GM21515 (cell line): ENCODE results near the gene RNF40.

Experiments
- ATAC-seq: cut with Tn5 transposase; IDR thresholded peaks from one replicate; pipeline ENCODE4 v1.9.1; 2021; ENCODE audit not compliant: unreplicated experiment

The RNF40 gene

DNA sequence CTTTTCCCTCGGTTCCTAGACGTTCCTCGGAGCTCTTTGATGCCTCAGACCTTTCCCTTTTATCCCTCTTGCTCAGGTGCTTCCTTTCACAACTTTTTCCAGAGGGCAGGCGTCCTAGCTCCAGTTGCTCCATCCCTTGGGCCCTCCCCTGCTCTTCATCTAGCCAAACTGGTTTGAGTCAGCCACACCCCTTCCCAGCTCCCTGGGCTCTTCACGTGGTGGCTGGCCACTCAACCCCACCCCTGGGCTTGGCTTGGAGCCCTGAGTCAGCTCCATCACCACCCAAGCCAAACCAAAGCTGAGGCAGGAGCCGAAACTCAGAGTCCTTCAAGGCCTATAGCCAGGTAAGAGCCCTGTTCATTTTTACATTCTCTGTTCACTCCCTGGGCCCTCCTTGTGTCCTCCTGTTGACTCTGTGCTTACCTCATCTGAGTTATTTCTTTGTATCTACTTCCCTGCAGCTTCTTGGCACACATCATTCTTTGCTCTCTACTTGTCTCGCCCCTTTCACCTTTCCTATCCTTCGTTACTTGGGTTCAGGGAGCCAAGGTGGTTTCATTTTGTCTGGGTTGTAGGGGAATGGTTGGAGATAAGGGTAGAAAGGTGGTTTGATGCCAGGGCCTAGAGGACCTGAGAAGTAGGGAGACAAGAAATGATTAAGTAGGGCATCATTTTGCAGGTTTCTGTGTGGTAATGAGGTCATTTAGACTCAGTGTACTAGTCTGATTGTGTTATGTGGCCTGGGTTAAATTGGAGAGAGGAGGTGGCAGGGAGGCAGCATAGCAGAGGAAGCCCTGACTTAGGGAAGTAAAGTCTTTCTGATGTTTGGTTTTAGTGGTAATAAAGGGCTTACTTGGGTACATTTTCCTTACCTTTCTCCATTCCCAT, 21.5 kb upstream of the RNF40 start:
- no peak for ATAC-seq

- ATAC-seq, result no peak
Observed at GRCh38 chr16:30741461-30741914, 20.6 kb upstream of the RNF40 start.

DNA sequence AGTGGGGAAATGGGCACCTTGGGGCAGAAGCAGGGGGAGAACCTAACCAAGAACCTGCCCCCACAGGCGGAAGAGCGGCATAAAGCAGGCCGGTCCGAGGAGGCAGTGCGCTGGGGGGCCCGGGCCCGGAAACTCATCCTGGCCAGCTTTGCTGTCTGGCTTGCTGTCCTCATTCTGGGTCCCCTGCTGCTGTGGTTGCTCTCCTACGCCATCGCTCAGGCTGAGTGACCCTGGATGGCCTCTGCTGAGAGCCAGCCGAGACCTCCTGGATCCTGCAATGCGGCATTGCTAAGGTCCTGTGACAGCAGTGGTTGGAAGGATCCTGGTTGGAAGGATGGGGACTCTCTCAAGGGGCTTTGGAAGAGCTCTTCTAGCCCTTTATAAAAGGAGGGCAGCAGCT, 18.4 kb upstream of the RNF40 start:
- ATAC-seq, result no peak

- no peak for ATAC-seq
Observed at GRCh38 chr16:30744183-30744582, 17.9 kb upstream of the RNF40 start.

DNA sequence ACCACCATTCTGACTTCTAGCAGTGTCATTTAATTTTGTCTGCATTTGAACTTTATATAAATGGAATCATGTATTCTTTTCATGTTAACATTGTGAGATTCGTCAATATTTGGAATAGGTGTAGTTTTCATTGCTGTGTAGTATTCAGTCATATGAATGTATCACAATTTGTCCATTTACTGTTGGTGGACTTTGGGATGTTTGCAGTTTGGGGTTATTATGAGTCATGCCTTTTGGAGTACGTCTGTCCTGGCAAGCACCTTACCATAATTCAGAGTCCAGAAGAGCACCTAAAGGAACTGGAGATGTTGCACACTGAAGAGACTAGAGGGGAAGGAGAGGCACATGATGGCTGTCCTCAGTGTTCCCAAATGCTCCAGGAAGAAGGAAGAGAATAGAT, 17.0 kb upstream of the RNF40 start:
- ATAC-seq, result no peak

DNA sequence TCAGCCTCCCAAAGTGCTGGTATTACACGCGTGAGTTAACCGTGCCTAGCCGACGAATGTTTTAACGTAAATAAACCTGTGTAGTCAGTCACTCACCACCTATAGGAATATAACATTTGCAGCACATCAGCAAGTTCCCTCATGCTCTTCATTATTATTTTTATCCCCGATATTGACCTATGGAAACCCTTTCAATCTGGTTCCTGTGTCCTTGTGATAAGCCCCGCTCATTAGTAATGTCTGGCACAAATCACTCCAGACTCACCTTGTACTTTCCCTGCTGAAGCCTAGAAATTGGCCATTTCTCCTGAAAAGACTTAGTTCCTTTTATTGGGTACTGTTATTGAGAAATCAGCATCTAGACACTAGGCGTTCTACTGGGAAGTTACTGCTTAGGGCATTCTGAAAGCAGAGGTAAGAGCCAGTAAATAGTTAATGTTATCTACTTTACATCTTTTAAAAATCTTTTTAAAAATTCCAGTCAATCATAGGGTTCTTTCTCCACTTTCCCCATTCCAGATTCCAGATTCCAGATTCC, 15.4 kb upstream of the RNF40 start:
- no peak for ATAC-seq

- no peak for ATAC-seq
Observed at GRCh38 chr16:30747331-30747730, 14.8 kb upstream of the RNF40 start.

DNA sequence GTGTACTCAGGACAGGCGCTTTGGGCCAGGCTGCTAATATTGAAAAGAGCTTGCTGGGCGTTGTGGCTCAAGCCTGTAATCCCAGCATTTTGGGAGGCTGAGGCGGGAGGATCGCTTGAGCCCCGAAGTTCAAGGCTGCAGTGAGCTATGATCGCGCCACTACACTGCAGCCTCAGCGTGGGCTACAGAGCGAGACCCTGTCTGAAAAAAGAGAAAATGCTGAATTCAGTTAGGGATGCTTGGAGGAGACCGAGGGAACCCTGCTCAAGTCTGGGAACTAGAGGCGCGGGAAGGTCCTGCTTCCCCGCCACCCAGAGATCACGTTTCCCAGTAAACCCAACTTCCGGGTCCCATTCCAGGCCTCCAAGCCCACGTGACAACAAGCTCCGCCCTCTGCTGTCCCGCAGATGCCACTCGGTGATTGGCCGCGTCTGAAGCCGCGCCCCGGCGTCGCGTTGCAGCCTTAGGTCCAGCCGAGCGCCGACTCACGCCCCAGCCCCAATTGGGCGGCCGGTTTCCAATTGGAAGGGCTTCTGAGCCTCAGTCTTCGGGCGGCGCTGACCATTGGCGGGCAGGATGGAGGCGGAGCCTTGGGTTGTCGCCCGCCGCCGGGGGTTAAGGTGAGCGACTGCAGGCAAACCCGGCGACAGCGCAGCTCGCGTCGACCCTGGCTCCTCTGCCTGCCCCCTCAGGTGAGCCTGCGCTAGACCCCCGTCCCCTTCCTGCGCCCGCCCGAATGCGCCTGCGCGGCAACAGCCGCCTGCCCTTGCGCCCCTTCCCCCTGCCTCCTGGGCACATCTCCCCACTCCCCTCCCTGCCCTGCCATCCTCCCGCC, 14.1 kb upstream of the RNF40 start, which contains the start of gene PHKG2:
Gene PHKG2, plus strand, starts transcription at position 627 of the 835 bp plus-strand sequence. CDS start 396 bp downstream, outside the sequence.
- peak; percentile 98 for ATAC-seq

GRCh38 chr16:30748634-30749445, 13.3 kb upstream of the RNF40 start:
- peak; percentile 5 for ATAC-seq

GRCh38 chr16:30750201-30750600, 11.9 kb upstream of the RNF40 start:
- no peak for ATAC-seq

DNA sequence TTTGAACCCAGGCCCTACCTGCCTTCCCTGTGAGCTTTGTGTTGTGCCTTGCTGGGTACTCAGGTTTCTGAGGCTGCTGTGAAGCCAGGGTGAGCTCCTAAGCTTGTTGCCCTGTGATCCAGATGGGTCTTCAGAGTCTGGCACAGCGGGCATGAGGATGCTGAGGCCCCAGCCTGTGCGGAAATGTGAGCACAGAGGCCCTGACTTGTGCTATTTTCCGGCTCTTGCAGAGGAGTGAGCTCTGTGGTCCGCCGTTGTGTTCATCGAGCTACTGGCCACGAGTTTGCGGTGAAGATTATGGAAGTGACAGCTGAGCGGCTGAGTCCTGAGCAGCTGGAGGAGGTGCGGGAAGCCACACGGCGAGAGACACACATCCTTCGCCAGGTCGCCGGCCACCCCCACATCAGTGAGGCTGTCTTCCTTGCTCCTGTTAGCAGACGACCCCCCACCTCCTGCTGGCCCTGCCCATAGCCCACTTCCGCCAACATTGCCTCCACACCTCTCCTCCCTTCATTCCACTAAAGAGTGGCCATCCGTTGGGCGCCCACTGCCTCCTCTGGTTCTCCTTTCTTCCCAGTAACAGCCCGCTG, 11.2 kb upstream of the RNF40 start:
- ATAC-seq, result no peak

DNA sequence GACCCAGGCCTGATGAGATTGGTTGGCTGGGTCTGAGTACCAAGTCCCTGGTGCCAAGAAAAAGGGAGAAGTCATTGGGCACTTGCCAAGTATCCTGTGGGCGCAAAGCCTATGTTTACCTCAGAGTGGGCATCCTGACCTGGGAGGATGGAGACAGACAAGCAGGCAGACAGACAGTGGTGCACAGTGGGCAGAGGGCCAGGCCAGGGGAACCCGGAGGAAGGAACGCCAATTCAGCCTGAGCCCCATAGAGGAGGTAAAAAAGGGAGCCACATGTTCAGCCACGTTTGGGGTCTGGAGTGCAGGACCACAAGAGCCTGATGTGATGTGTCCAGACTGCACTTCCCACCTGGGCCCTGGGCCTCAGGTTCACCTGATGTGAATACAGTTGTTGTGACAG, 8.5 kb upstream of the RNF40 start:
- ATAC-seq, result no peak

- no peak for ATAC-seq
Observed at GRCh38 chr16:30755955-30756780, 6.0 kb upstream of the RNF40 start.

GRCh38 chr16:30756781-30757100, 5.4 kb upstream of the RNF40 start:
- no peak for ATAC-seq

- no peak for ATAC-seq
Observed at GRCh38 chr16:30757316-30757715, 4.8 kb upstream of the RNF40 start.

GRCh38 chr16:30758988-30759491, 3.1 kb upstream of the RNF40 start:
- no peak for ATAC-seq

- no peak for ATAC-seq
Observed at GRCh38 chr16:30760001-30760559, 2.0 kb upstream of the RNF40 start.

DNA sequence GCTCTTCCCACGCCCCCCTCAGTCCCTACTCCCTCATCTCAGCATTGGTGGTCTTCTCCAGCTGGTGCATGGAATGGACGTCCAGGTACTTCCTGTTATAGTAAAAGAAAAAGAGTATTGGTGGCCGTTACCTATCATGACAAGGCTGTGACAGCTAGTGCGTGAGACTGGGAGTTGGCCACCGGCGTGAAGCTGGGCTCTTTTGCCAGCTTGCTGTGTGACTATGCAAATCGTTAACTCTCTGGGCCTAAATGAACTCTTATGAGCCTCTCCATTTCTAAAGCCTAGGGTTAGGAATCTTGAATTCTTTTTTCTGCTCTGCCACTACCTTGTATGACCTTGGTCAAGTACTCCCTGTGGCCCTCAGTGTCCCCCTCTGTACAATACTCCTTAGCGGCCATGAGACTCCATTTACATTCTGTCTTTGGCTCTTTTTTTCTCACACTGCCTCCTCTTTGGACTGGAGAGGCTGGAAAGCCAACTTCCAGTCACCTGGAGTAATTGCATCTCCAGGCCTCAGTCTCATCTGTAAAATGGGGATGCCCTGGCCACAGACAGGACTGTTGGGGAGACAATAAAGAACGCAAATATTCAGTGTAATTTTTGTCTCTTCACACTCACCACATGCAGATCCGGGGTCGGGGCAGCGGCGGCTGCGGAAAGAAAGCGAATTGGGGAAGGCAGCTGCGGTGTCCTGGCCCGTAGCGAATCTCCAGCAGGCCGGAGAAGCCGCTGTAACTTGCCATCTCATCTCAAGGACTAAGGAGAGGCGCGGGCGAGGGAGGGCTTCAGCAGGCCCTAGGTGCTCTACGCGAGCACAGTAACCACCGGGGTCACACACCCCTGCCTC, 1.3 kb upstream of the RNF40 start:
- no peak for ATAC-seq
